Suprapubic skin (tissue), 4 donors: Measurements from ENCODE around the gene HBZ. TPM values are rescaled to one million over a fixed set of nuclear protein-coding genes. Genes with fewer than 3 reads are reported as not detected.

Experiments
- DNase-seq, 2 donors: peaks; one replicate each; pipeline ENCODE4 v3.0.0-alpha.2; 2019; ENCODE audit warnings: low spot score in 2 of 2
- H3K27ac ChIP-seq: fragments of 200-600 bp; sonication (generic); one replicate; pipeline ENCODE4 v1.5.1; 2019
- H3K27me3 ChIP-seq: fragments of 200-600 bp; sonication (generic); one replicate; pipeline ENCODE4 v1.5.1; 2019
- H3K36me3 ChIP-seq: fragments of 200-600 bp; sonication (generic); one replicate; pipeline ENCODE4 v1.5.1; 2019
- H3K4me1 ChIP-seq: fragments of 200-600 bp; sonication (generic); one replicate; pipeline ENCODE4 v1.5.1; 2019
- H3K4me3 ChIP-seq: fragments of 200-600 bp; sonication (generic); one replicate; pipeline ENCODE4 v1.5.1; 2019; ENCODE audit warnings: mild to moderate bottlenecking
- H3K9me3 ChIP-seq: fragments of 200-600 bp; sonication (generic); one replicate; pipeline ENCODE4 v1.5.1; 2019
- EP300 ChIP-seq: sonication (generic); formaldehyde crosslinking; IDR thresholded peaks from one replicate; pipeline ENCODE4 v1.6.1; 2017; ENCODE audit warnings: antibody characterized with exemption
- POLR2A ChIP-seq, 2 donors: fragments of 450-650 bp; IDR thresholded peaks; one replicate each; pipeline ENCODE4 v1.6.1; 2017; ENCODE audit warnings: antibody characterized with exemption in 2 of 2, mild to moderate bottlenecking in 2 of 2, moderate library complexity in 2 of 2
- POLR2AphosphoS5 ChIP-seq, 3 donors: sonication (generic); formaldehyde crosslinking; IDR thresholded peaks; one replicate each; pipeline ENCODE4 v1.6.1; 2017; ENCODE audit warnings: antibody characterized with exemption in 3 of 3
- WGBS: methylation state at CpG from one replicate; pipeline ENCODE4 v1.1.5; 2018; 5-methylcytosine and 5-hydroxymethylcytosine counted together
- total RNA-seq, 4 donors: library from RNA; depleted of rRNA; stranded (reverse); fragments of >200 nt; gene quantifications; one replicate each; pipeline ENCODE4 v1.1.0, GENCODE V29; 2016
- TF ChIP-seq, protein P1 (sequence below), 2 donors: fragments of 200-600 bp in 1 of 2; fragments of 450-650 bp in 1 of 2; sonication (generic) in 1 of 2; IDR thresholded peaks; one replicate each; pipeline ENCODE4 v1.5.1; 2016 to 2019; ENCODE audit warnings: antibody characterized with exemption in 2 of 2, mild to moderate bottlenecking in 1 of 2, moderate library complexity in 1 of 2

The HBZ gene
- total RNA-seq, 4 donors from 2014 or later = not detected

DNA sequence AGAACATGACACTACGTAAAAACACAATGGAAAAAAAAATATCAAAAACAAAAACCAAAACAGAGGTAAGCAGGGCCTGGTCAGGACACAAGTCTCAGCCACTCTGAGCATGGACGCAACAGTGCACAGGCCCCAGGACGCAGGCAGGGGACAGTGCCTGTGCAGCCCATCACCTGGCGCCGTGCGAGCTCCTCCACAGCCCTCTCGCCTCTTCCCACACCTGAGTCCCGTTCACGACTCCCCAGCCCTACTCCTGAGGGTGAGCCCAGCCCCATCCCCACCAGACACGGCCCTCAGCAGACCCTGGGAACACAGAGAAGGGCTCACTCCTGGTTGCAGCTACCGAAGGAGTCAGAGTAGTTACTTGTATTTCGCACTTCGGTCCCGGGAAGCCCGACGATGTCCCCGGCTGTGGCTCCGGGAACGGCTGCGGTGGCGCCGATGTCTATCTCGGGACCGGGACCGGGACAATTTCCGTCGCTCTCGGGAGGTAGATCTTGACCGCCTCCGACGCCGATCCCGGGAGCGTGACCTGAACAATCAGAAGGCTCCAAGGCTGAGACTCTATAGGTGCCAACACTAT lies 37.3 kb downstream of the HBZ start:
- TF ChIP-seq POLR2AphosphoS5 (IDR thresholded peaks at IDR 0.05) (no peak), EP300 (no peak)
- TF ChIP-seq, protein P1, sequence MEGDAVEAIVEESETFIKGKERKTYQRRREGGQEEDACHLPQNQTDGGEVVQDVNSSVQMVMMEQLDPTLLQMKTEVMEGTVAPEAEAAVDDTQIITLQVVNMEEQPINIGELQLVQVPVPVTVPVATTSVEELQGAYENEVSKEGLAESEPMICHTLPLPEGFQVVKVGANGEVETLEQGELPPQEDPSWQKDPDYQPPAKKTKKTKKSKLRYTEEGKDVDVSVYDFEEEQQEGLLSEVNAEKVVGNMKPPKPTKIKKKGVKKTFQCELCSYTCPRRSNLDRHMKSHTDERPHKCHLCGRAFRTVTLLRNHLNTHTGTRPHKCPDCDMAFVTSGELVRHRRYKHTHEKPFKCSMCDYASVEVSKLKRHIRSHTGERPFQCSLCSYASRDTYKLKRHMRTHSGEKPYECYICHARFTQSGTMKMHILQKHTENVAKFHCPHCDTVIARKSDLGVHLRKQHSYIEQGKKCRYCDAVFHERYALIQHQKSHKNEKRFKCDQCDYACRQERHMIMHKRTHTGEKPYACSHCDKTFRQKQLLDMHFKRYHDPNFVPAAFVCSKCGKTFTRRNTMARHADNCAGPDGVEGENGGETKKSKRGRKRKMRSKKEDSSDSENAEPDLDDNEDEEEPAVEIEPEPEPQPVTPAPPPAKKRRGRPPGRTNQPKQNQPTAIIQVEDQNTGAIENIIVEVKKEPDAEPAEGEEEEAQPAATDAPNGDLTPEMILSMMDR (IDR thresholded peaks at IDR 0.05) = no peak
- no peak for DNase-seq
- peaks cover 74% of the 10 kb centered on the region for H3K36me3 ChIP-seq
- H3K27ac ChIP-seq = no peak overlapping the region
- H3K27me3 ChIP-seq = no peaks in the 10 kb centered on the region
- no peaks in the 10 kb centered on the region for H3K9me3 ChIP-seq
- WGBS = 92% methylated on average over 30 of the region's 34 CpGs
- H3K4me1 ChIP-seq = no peaks in the 10 kb centered on the region
- no peak overlapping the region for H3K4me3 ChIP-seq

DNA sequence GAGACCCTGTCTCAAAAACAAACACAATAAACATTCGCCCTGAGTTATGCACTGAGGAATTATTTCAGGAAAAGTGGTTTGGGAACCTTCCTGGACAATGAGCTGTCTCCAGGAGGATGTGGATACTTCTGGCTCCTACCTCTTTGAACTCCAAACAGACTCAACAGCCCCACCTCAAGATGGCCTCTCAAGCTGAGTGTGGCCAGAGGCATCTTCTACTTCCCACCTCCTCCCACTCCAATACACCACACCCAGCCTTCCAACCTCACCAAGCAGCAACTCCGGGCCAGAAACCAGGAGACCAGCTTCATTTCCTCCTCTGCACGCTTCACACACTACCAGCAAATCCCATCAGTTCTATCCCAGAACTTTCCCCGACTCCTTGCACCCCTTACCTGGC lies 39.4 kb downstream of the HBZ start:
- H3K36me3 ChIP-seq = peaks cover 96% of the 10 kb centered on the region

DNA sequence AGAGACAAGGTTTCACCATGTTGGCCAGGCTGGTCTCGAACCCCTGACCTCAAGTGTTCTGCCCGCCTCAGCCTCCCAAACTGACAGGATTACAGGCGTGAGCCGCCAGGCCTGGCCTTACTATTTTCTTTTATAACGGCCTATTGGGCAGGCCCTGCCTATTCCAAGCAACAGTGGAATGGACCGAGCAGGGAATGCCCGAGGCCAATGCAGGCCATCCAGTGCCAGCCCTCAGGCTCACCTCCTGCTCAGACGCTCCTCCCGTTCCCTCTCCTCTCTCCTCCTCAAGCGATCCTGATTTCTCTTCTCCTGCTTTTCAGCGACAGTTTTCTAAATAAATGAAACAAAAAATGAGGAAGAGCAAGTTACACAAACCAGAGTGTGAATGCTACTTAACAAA lies 40.2 kb downstream of the HBZ start:
- Histone ChIP-seq H3K27me3 (no peaks in the 10 kb centered on the region), H3K9me3 (no peaks in the 10 kb centered on the region), H3K4me1 (no peaks in the 10 kb centered on the region), H3K27ac (no peak overlapping the region), H3K4me3 (no peak overlapping the region), H3K36me3 (peaks cover 98% of the 10 kb centered on the region)
- TF ChIP-seq, protein P1 (IDR thresholded peaks at IDR 0.05) = no peak
- no peak for TF ChIP-seq POLR2AphosphoS5 (IDR thresholded peaks at IDR 0.05)
- no peak for TF ChIP-seq EP300
- TF ChIP-seq POLR2A (IDR thresholded peaks at IDR 0.05) = no peak
- WGBS = 90% methylated on average over 11 of the region's 11 CpGs
- DNase-seq = no peak

More for the DNA sequence above, 39.4 kb downstream of the HBZ start:
- H3K27ac ChIP-seq = no peak overlapping the region
- no peak overlapping the region for H3K4me3 ChIP-seq
- no peaks in the 10 kb centered on the region for H3K27me3 ChIP-seq
- no peaks in the 10 kb centered on the region for H3K9me3 ChIP-seq
- DNase-seq = no peak
- TF ChIP-seq POLR2AphosphoS5 (IDR thresholded peaks at IDR 0.05) (no peak), POLR2A (IDR thresholded peaks at IDR 0.05) (no peak), EP300 (no peak)
- TF ChIP-seq, protein P1 (IDR thresholded peaks at IDR 0.05) = no peak
- no peaks in the 10 kb centered on the region for H3K4me1 ChIP-seq
- WGBS = 83% methylated on average over 4 of the region's 4 CpGs

DNA sequence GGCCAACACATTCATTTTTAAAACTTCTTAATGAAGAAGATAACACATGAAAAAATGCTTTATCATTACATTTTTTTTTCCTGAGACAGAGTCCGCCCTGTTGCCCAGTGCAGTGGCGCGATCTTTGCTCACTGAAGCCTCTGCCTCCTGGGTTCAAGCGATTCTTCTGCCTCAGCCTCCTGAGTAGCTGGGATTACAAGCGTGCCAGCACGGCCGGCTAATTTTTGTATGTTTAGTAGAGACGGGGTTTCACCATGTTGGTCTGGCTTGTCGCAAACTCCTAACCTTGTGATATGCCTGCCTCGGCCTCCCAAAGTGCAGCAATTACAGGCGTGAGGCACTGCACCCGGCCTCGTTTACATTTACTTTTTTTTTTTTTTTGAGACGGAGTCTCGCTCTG lies 41.0 kb downstream of the HBZ start:
- TF ChIP-seq POLR2AphosphoS5 (IDR thresholded peaks at IDR 0.05) (no peak), POLR2A (IDR thresholded peaks at IDR 0.05) (no peak), EP300 (no peak)
- TF ChIP-seq, protein P1 (IDR thresholded peaks at IDR 0.05) = no peak
- no peaks in the 10 kb centered on the region for H3K4me1 ChIP-seq
- H3K27me3 ChIP-seq = no peaks in the 10 kb centered on the region
- H3K27ac ChIP-seq = no peak overlapping the region
- peaks cover 100% of the 10 kb centered on the region for H3K36me3 ChIP-seq
- no peak overlapping the region for H3K4me3 ChIP-seq
- H3K9me3 ChIP-seq = no peaks in the 10 kb centered on the region
- WGBS = 94% methylated on average over 15 of the region's 15 CpGs
- no peak for DNase-seq

DNA sequence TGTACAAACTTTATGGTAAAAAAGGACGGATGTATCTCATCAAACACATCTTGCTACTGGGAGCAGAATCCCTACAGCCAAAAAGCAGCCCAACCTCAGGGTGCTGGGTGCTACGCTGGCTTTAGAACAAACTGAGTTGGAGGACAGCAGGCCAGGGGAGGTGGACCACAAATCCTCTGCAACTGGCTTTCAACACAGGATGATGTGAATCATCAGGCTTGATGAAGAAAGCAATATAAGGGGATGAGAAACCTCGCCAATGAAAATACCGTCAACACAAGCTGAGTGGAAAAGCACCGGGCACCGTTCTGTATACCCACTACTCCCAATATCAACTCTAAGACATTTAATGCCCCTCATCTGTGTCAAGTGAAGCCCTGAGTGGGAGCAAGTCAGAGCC lies 42.1 kb downstream of the HBZ start:
- H3K27me3 ChIP-seq = no peaks in the 10 kb centered on the region
- no peak overlapping the region for H3K27ac ChIP-seq
- no peaks in the 10 kb centered on the region for H3K9me3 ChIP-seq
- no peak for TF ChIP-seq POLR2A (IDR thresholded peaks at IDR 0.05)
- TF ChIP-seq EP300 = no peak
- TF ChIP-seq, protein P1 (IDR thresholded peaks at IDR 0.05) = no peak
- no peak for TF ChIP-seq POLR2AphosphoS5 (IDR thresholded peaks at IDR 0.05)
- DNase-seq = no peak
- peaks cover 100% of the 10 kb centered on the region for H3K36me3 ChIP-seq
- WGBS = 91% methylated on average over 6 of the region's 6 CpGs
- H3K4me1 ChIP-seq = no peaks in the 10 kb centered on the region
- no peak overlapping the region for H3K4me3 ChIP-seq
